Stimulated activated naive B cell treated with anti-CD40 and anti-IgM and Interleukin-4, amounts not matched to agents 10 μg/mL and 1 μg/mL and 100 μg/mL, for 72 hours (primary cell): ENCODE results near the gene RAB3B.
A peak's percentile ranks its signal among the peaks of the same experiment; 100 is the strongest.
"Not testable (repeated sequence)": the region's sequence is repeated elsewhere in the genome, so short reads cannot be mapped to it uniquely, and the experiment has no call there.

Source experiments
- ATAC-seq, 2 donors: fragments of 150-1000 bp; cut with Tn5 transposase; replicated peaks; 2 replicates each; pipeline ENCODE4 v1.10.0; 2021; ENCODE audit warnings: moderate library complexity in 1 of 2
- DNase-seq: peaks from one replicate; pipeline ENCODE4 v3.0.0; 2021
- H3K27ac Mint-ChIP-seq: one replicate; pipeline ENCODE4 v1.8.0; 2022; ENCODE audit warnings: mild to moderate bottlenecking, mixed read lengths
- H3K27me3 Mint-ChIP-seq, 2 donors: one replicate each; pipeline ENCODE4 v1.8.0; 2022; ENCODE audit warnings: mixed read lengths in 2 of 2
- H3K36me3 Mint-ChIP-seq, 2 donors: one replicate each; pipeline ENCODE4 v1.8.0; 2022; ENCODE audit warnings: mixed read lengths in 2 of 2, mild to moderate bottlenecking in 1 of 2
- H3K4me1 Mint-ChIP-seq, 2 donors: one replicate each; pipeline ENCODE4 v1.8.0; 2022; ENCODE audit warnings: mixed read lengths in 2 of 2, mild to moderate bottlenecking in 1 of 2
- H3K4me3 Mint-ChIP-seq, 2 donors: one replicate each; pipeline ENCODE4 v1.8.0; 2022; ENCODE audit warnings: mild to moderate bottlenecking in 2 of 2, mixed read lengths in 2 of 2, moderate library complexity in 1 of 2
- H3K9me3 Mint-ChIP-seq, 2 donors: one replicate each; pipeline ENCODE4 v1.8.0; 2022; ENCODE audit warnings: mixed read lengths in 2 of 2, mild to moderate bottlenecking in 1 of 2

RAB3B gene

GRCh38 chr1:51908499-51908898, 82.0 kb downstream of the RAB3B start:
- Mint-ChIP-seq H3K27me3 (peaks cover 5 to 14% of the 10 kb centered on the region in 2 donors), H3K36me3 (peaks cover 0 to 1% of the 10 kb centered on the region in 2 donors), H3K27ac (no peak overlapping the region), H3K9me3 (peaks cover 2 to 4% of the 10 kb centered on the region in 2 donors), H3K4me3 (no peak overlapping the region), H3K4me1 (peaks cover 0 to 8% of the 10 kb centered on the region in 2 donors)
- no peak for ATAC-seq
- no peak for DNase-seq

GRCh38 chr1:51907079-51907702, 83.3 kb downstream of the RAB3B start:
- Mint-ChIP-seq H3K4me3 (no peak overlapping the region), H3K4me1 (peaks cover 0 to 8% of the 10 kb centered on the region in 2 donors), H3K9me3 (peaks cover 2 to 4% of the 10 kb centered on the region in 2 donors), H3K27ac (no peak overlapping the region), H3K27me3 (peaks cover 11 to 13% of the 10 kb centered on the region in 2 donors), H3K36me3 (peaks cover 0 to 1% of the 10 kb centered on the region in 2 donors)
- DNase-seq (no peak), ATAC-seq (peak in 1 of 2 donors; percentile 29)

GRCh38 chr1:51906306-51907078, 84.0 kb downstream of the RAB3B start:
- no peak for DNase-seq

GRCh38 chr1:51902456-51902855, 88.0 kb downstream of the RAB3B start:
- Mint-ChIP-seq H3K36me3 (peaks cover 0 to 1% of the 10 kb centered on the region in 2 donors), H3K27me3 (peaks cover 6 to 15% of the 10 kb centered on the region in 2 donors), H3K4me1 (peaks cover 0 to 4% of the 10 kb centered on the region in 2 donors), H3K4me3 (no peak overlapping the region), H3K9me3 (peaks cover 2 to 4% of the 10 kb centered on the region in 2 donors), H3K27ac (no peak overlapping the region)
- ATAC-seq = no peak
- DNase-seq = no peak

More at GRCh38 chr1:51906306-51907078, 84.0 kb downstream of the RAB3B start:
- ATAC-seq = no peak
- Mint-ChIP-seq H3K36me3 (peaks cover 0 to 1% of the 10 kb centered on the region in 2 donors), H3K4me3 (no peak overlapping the region), H3K27me3 (peaks cover 11 to 13% of the 10 kb centered on the region in 2 donors), H3K9me3 (peaks cover 2 to 4% of the 10 kb centered on the region in 2 donors), H3K4me1 (peaks cover 0 to 8% of the 10 kb centered on the region in 2 donors), H3K27ac (peak overlapping the region; percentile 82)

GRCh38 chr1:51901151-51901550, 89.3 kb downstream of the RAB3B start:
- no peaks in the 10 kb centered on the region for H3K36me3 Mint-ChIP-seq
- no peaks in the 10 kb centered on the region for H3K4me1 Mint-ChIP-seq
- H3K27ac Mint-ChIP-seq = no peak overlapping the region

GRCh38 chr1:51899022-51899421, 91.5 kb downstream of the RAB3B start:
- Mint-ChIP-seq H3K9me3 (no peaks in the 10 kb centered on the region), H3K27ac (no peak overlapping the region), H3K27me3 (peaks cover 28 to 39% of the 10 kb centered on the region in 2 donors), H3K4me1 (no peaks in the 10 kb centered on the region), H3K36me3 (no peaks in the 10 kb centered on the region), H3K4me3 (no peak overlapping the region)
- no peak for ATAC-seq
- no peak for DNase-seq

More at GRCh38 chr1:51901151-51901550, 89.3 kb downstream of the RAB3B start:
- Mint-ChIP-seq H3K27me3 (peaks cover 10 to 23% of the 10 kb centered on the region in 2 donors), H3K4me3 (no peak overlapping the region), H3K9me3 (no peaks in the 10 kb centered on the region)
- DNase-seq (no peak), ATAC-seq (no peak)

GRCh38 chr1:51898090-51898734, 92.3 kb downstream of the RAB3B start:
- no peaks in the 10 kb centered on the region for H3K9me3 Mint-ChIP-seq
- ATAC-seq (no peak), DNase-seq (no peak)
- H3K27ac Mint-ChIP-seq = no peak overlapping the region
- peaks cover 36 to 47% of the 10 kb centered on the region in 2 donors for H3K27me3 Mint-ChIP-seq
- no peak overlapping the region for H3K4me3 Mint-ChIP-seq
- no peaks in the 10 kb centered on the region for H3K4me1 Mint-ChIP-seq
- no peaks in the 10 kb centered on the region for H3K36me3 Mint-ChIP-seq

GRCh38 chr1:51897699-51898031, 92.8 kb downstream of the RAB3B start:
- Mint-ChIP-seq H3K4me3 (no peak overlapping the region), H3K9me3 (no peaks in the 10 kb centered on the region), H3K27ac (no peak overlapping the region), H3K27me3 (peaks cover 36 to 47% of the 10 kb centered on the region in 2 donors), H3K4me1 (no peaks in the 10 kb centered on the region), H3K36me3 (no peaks in the 10 kb centered on the region)
- DNase-seq = no peak
- no peak for ATAC-seq

- not testable (repeated sequence) for H3K4me3 Mint-ChIP-seq, H3K27ac Mint-ChIP-seq, ATAC-seq, H3K9me3 Mint-ChIP-seq, H3K4me1 Mint-ChIP-seq, DNase-seq, H3K36me3 Mint-ChIP-seq
- H3K27me3 Mint-ChIP-seq = peaks cover 53 to 59% of the 10 kb centered on the region in 2 donors
Measured at GRCh38 chr1:51894748-51895147, 95.8 kb downstream of the RAB3B start.

- H3K4me3 Mint-ChIP-seq = no peak within 1 kb of the TSS
- H3K9me3 Mint-ChIP-seq = no peaks in the 10 kb centered on the region
- peaks cover 3 to 4% of the 10 kb centered on the region in 2 donors for H3K36me3 Mint-ChIP-seq
- peaks cover 20 to 21% of the 10 kb centered on the region in 2 donors for H3K4me1 Mint-ChIP-seq
- H3K27me3 Mint-ChIP-seq = no peaks in the 10 kb centered on the region
- DNase-seq (peak; percentile 99), ATAC-seq (peak; percentile 95)
- no peak within 1 kb of the TSS for H3K27ac Mint-ChIP-seq
Measured at GRCh38 chr1:51878616-51879336, 111.7 kb downstream of the RAB3B start, which contains the start of gene NRDC. Gene NRDC (minus strand): TSS chr1:51878727. CDS start chr1:51878615, 112 bp downstream.

GRCh38 chr1:51878308-51878615, 112.2 kb downstream of the RAB3B start:
- Mint-ChIP-seq H3K27me3 (no peaks in the 10 kb centered on the region), H3K4me3 (no peak overlapping the region), H3K36me3 (peaks cover 3 to 4% of the 10 kb centered on the region in 2 donors), H3K9me3 (no peaks in the 10 kb centered on the region), H3K4me1 (peaks cover 16 to 18% of the 10 kb centered on the region in 2 donors), H3K27ac (no peak overlapping the region)
- peak; percentile 41 to 49 for ATAC-seq
- DNase-seq = no peak

GRCh38 chr1:51877434-51878307, 112.8 kb downstream of the RAB3B start:
- no peaks in the 10 kb centered on the region for H3K9me3 Mint-ChIP-seq
- peaks cover 3 to 4% of the 10 kb centered on the region in 2 donors for H3K36me3 Mint-ChIP-seq
- H3K4me3 Mint-ChIP-seq = no peak overlapping the region
- peak; percentile 0 to 2 for ATAC-seq
- no peak overlapping the region for H3K27ac Mint-ChIP-seq
- H3K27me3 Mint-ChIP-seq = no peaks in the 10 kb centered on the region
- peaks cover 11 to 15% of the 10 kb centered on the region in 2 donors for H3K4me1 Mint-ChIP-seq
- DNase-seq = peak; percentile 5

GRCh38 chr1:51875836-51876235, 114.7 kb downstream of the RAB3B start:
- peak overlapping the region in 1 of 2 donors; percentile 65 for H3K4me3 Mint-ChIP-seq
- no peak for DNase-seq
- H3K27me3 Mint-ChIP-seq = no peaks in the 10 kb centered on the region
- no peak overlapping the region for H3K27ac Mint-ChIP-seq
- ATAC-seq = no peak
- no peaks in the 10 kb centered on the region for H3K9me3 Mint-ChIP-seq
- peaks cover 24 to 26% of the 10 kb centered on the region in 2 donors for H3K4me1 Mint-ChIP-seq
- H3K36me3 Mint-ChIP-seq = peaks cover 13 to 16% of the 10 kb centered on the region in 2 donors
